ENCODE results near the gene PNPLA6. TPM values are rescaled to one million over a fixed set of nuclear protein-coding genes. Genes with fewer than 3 reads are reported as not detected.

Gene PNPLA6
- total and polyA plus RNA-seq, 2 donors (not counting 1 experiment from before 2014, with no cell fraction given) = 20.9 to 89.2 TPM

GRCh38 chr19:7502552-7502951, 33.0 kb upstream of the PNPLA6 start:
- Histone ChIP-seq H4K20me1 (ENCODE audit: control insufficient read depth, extremely low read depth, insufficient read depth, low read length) (no peaks in the 10 kb centered on the region), H3K9ac (ENCODE audit: insufficient read depth, low read length) (no peak overlapping the region), H3K36me3 (ENCODE audit: control insufficient read depth, insufficient read depth, low read length) (no peaks in the 10 kb centered on the region), H3K4me3 (replicated peaks in 1 of 4; ENCODE audit: control extremely low read depth in 1 of 4, insufficient read depth in 1 of 4, low read depth in 3 of 4, low read length in 4 of 4) (no peak overlapping the region), H3K27ac (ENCODE audit: insufficient read depth, low read length) (no peak overlapping the region), H3K27me3 (ENCODE audit: control insufficient read depth, insufficient read depth, low read length) (no peaks in the 10 kb centered on the region), H2AFZ (ENCODE audit: low read length) (no peak overlapping the region), H3K9me3 (ENCODE audit: control insufficient read depth, insufficient read depth, low read depth, low read length) (no peaks in the 10 kb centered on the region), H3K4me2 (ENCODE audit: extremely low read depth, insufficient read depth, low read length) (no peak overlapping the region), H3K79me2 (ENCODE audit: control insufficient read depth, insufficient read depth, low read length) (no peaks in the 10 kb centered on the region), H3K4me1 (ENCODE audit: control insufficient read depth, extremely low read depth, insufficient read depth, low read length) (no peaks in the 10 kb centered on the region)
- no peak for TF ChIP-seq EZH2 (IDR thresholded peaks at IDR 0.05; ENCODE audit: low read length, missing control alignments)
- TF ChIP-seq, protein P1, sequence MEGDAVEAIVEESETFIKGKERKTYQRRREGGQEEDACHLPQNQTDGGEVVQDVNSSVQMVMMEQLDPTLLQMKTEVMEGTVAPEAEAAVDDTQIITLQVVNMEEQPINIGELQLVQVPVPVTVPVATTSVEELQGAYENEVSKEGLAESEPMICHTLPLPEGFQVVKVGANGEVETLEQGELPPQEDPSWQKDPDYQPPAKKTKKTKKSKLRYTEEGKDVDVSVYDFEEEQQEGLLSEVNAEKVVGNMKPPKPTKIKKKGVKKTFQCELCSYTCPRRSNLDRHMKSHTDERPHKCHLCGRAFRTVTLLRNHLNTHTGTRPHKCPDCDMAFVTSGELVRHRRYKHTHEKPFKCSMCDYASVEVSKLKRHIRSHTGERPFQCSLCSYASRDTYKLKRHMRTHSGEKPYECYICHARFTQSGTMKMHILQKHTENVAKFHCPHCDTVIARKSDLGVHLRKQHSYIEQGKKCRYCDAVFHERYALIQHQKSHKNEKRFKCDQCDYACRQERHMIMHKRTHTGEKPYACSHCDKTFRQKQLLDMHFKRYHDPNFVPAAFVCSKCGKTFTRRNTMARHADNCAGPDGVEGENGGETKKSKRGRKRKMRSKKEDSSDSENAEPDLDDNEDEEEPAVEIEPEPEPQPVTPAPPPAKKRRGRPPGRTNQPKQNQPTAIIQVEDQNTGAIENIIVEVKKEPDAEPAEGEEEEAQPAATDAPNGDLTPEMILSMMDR (conservative IDR thresholded peaks at IDR 0.05 in 1 of 2, IDR thresholded peaks at IDR 0.05 in 1 of 2; ENCODE audit: low read depth in 1 of 2, low read length in 2 of 2) = no peak
- DNase-seq (ENCODE audit: low read depth in 2 of 2) = no peak

- Histone ChIP-seq H3K4me3 (replicated peaks in 1 of 4; ENCODE audit: control extremely low read depth in 1 of 4, insufficient read depth in 1 of 4, low read depth in 3 of 4, low read length in 4 of 4) (no peak overlapping the region), H3K9me3 (ENCODE audit: control insufficient read depth, insufficient read depth, low read depth, low read length) (no peaks in the 10 kb centered on the region), H3K36me3 (ENCODE audit: control insufficient read depth, insufficient read depth, low read length) (no peaks in the 10 kb centered on the region), H3K4me2 (ENCODE audit: extremely low read depth, insufficient read depth, low read length) (no peak overlapping the region), H3K9ac (ENCODE audit: insufficient read depth, low read length) (no peak overlapping the region), H4K20me1 (ENCODE audit: control insufficient read depth, extremely low read depth, insufficient read depth, low read length) (no peaks in the 10 kb centered on the region), H3K27me3 (ENCODE audit: control insufficient read depth, insufficient read depth, low read length) (no peaks in the 10 kb centered on the region), H2AFZ (ENCODE audit: low read length) (no peak overlapping the region), H3K79me2 (ENCODE audit: control insufficient read depth, insufficient read depth, low read length) (no peaks in the 10 kb centered on the region), H3K27ac (ENCODE audit: insufficient read depth, low read length) (no peak overlapping the region), H3K4me1 (ENCODE audit: control insufficient read depth, extremely low read depth, insufficient read depth, low read length) (peaks cover 2% of the 10 kb centered on the region)
- TF ChIP-seq, protein P1 (conservative IDR thresholded peaks at IDR 0.05 in 1 of 2, IDR thresholded peaks at IDR 0.05 in 1 of 2; ENCODE audit: low read depth in 1 of 2, low read length in 2 of 2) = no peak
- TF ChIP-seq EZH2 (IDR thresholded peaks at IDR 0.05; ENCODE audit: low read length, missing control alignments) = no peak
- DNase-seq (ENCODE audit: low read depth in 2 of 2) = no peak
Observed at GRCh38 chr19:7504684-7505083, 30.8 kb upstream of the PNPLA6 start.

DNA sequence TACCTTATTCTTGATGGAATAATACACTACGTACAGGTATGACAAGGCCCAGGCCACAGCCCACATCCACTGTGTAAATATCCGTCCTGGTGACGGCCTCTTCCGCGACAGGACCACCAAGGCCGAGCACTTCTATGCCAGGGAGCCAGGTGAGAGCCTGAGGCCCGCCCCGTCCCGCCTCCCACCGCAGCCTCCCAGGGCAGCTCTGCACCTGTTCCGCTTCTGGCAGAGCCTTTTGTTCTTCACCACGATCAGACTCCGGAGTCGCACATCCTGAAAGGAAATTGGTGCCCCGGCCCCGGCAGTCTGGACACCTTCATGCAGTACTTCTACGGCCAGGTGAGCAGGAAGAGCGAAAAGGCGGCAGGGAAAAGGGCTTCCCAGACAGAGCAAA, 30.2 kb upstream of the PNPLA6 start:
- H3K36me3 ChIP-seq (ENCODE audit: control insufficient read depth, insufficient read depth, low read length) = no peaks in the 10 kb centered on the region
- no peaks in the 10 kb centered on the region for H3K79me2 ChIP-seq (ENCODE audit: control insufficient read depth, insufficient read depth, low read length)
- no peak overlapping the region for H3K4me2 ChIP-seq (ENCODE audit: extremely low read depth, insufficient read depth, low read length)
- no peak overlapping the region for H3K4me3 ChIP-seq (replicated peaks in 1 of 4; ENCODE audit: control extremely low read depth in 1 of 4, insufficient read depth in 1 of 4, low read depth in 3 of 4, low read length in 4 of 4)
- TF ChIP-seq, protein P1 (conservative IDR thresholded peaks at IDR 0.05 in 1 of 2, IDR thresholded peaks at IDR 0.05 in 1 of 2; ENCODE audit: low read depth in 1 of 2, low read length in 2 of 2) = no peak
- TF ChIP-seq EZH2 (IDR thresholded peaks at IDR 0.05; ENCODE audit: low read length, missing control alignments) = no peak
- no peak overlapping the region for H2AFZ ChIP-seq (ENCODE audit: low read length)
- H4K20me1 ChIP-seq (ENCODE audit: control insufficient read depth, extremely low read depth, insufficient read depth, low read length) = no peaks in the 10 kb centered on the region
- DNase-seq (ENCODE audit: low read depth in 2 of 2) = no peak
- H3K9me3 ChIP-seq (ENCODE audit: control insufficient read depth, insufficient read depth, low read depth, low read length) = no peaks in the 10 kb centered on the region
- no peaks in the 10 kb centered on the region for H3K27me3 ChIP-seq (ENCODE audit: control insufficient read depth, insufficient read depth, low read length)
- H3K4me1 ChIP-seq (ENCODE audit: control insufficient read depth, extremely low read depth, insufficient read depth, low read length) = peaks cover 2% of the 10 kb centered on the region
- H3K27ac ChIP-seq (ENCODE audit: insufficient read depth, low read length) = no peak overlapping the region
- no peak overlapping the region for H3K9ac ChIP-seq (ENCODE audit: insufficient read depth, low read length)
